Cardiac fibroblast (primary cell): ENCODE measurements around the gene NOX3.
A peak's percentile ranks its signal among the peaks of the same experiment; 100 is the strongest.

ENCODE experiments used
- DNase-seq, 2 donors: peaks; one replicate each; pipeline versions ENCODE4 v3.0.0 to v3.0.0-alpha.2; 2010; ENCODE audit warnings: low read depth in 2 of 2
- H3K4me3 ChIP-seq, 2 donors: replicated peaks in 1 of 2; 1 replicate in 1 of 2; 2 replicates in 1 of 2; pipeline ENCODE4 v1.5.1; 2011; ENCODE audit warnings: low read depth in 2 of 2, low read length in 2 of 2, mild to moderate bottlenecking in 2 of 2, moderate library complexity in 1 of 2
- CTCF ChIP-seq: IDR thresholded peaks from one replicate; pipeline ENCODE4 v1.5.1; 2011; ENCODE audit warnings: low read depth, mild to moderate bottlenecking, low read length, inconsistent platforms

NOX3 gene

GRCh38 chr6:155455766-155456165, at the start of gene NOX3:
Gene NOX3 (minus strand): TSS chr6:155455839. CDS start chr6:155455800, 39 bp downstream.
- no peak for DNase-seq
- no peak for TF ChIP-seq CTCF
- no peak within 1 kb of the TSS for H3K4me3 ChIP-seq

- H3K4me3 ChIP-seq = no peak overlapping the region
- TF ChIP-seq CTCF = no peak
- peak in 1 of 2 donors; percentile 13 for DNase-seq
These were observed 49.4 kb upstream of the NOX3 start for GRCh38 chr6:155504848-155505607.

- H3K4me3 ChIP-seq = no peak overlapping the region
- TF ChIP-seq CTCF = no peak
- no peak for DNase-seq
These were observed 46.8 kb upstream of the NOX3 start for GRCh38 chr6:155502393-155502792.

GRCh38 chr6:155499574-155499973, 43.9 kb upstream of the NOX3 start:
- DNase-seq = no peak
- no peak overlapping the region for H3K4me3 ChIP-seq
- no peak for TF ChIP-seq CTCF

- peak in 1 of 2 donors; percentile 58 for DNase-seq
- TF ChIP-seq CTCF = no peak
- H3K4me3 ChIP-seq = no peak overlapping the region
These were observed 42.7 kb upstream of the NOX3 start for GRCh38 chr6:155498370-155498769.

GRCh38 chr6:155497273-155497672, 41.6 kb upstream of the NOX3 start:
- no peak overlapping the region for H3K4me3 ChIP-seq
- DNase-seq = no peak
- TF ChIP-seq CTCF = no peak
